Measurements from ENCODE around the gene ICAM5.
A peak's percentile ranks its signal among the peaks of the same experiment; 100 is the strongest.
"Not testable (repeated sequence)": the region's sequence is repeated elsewhere in the genome, so short reads cannot be mapped to it uniquely, and the experiment has no call there.

ICAM5 gene

GRCh38 chr19:10270180-10270615 lies 19.6 kb upstream of the ICAM5 start:
- DNase-seq: peak; percentile 84

- DNase-seq: peak; percentile 90
Observed at GRCh38 chr19:10270616-10271394, 18.9 kb upstream of the ICAM5 start, which contains the start of gene ICAM1. Gene ICAM1, plus strand, starts transcription at chr19:10271120. Its CDS starts 40 bp downstream, at chr19:10271160.

GRCh38 chr19:10271543-10272086 lies 18.1 kb upstream of the ICAM5 start:
- peak; percentile 46 for DNase-seq

- no peak for DNase-seq
Observed at GRCh38 chr19:10274589-10274988, 15.2 kb upstream of the ICAM5 start.

- DNase-seq: no peak
Observed at GRCh38 chr19:10277795-10278589, 11.8 kb upstream of the ICAM5 start.

- DNase-seq: no peak
Observed at GRCh38 chr19:10278935-10279334, 10.8 kb upstream of the ICAM5 start.

- no peak for DNase-seq
Observed at GRCh38 chr19:10279737-10280442, 9.9 kb upstream of the ICAM5 start.

- not testable (repeated sequence) for DNase-seq
Observed at GRCh38 chr19:10282043-10282442, 7.7 kb upstream of the ICAM5 start.

GRCh38 chr19:10283301-10284064 lies 6.3 kb upstream of the ICAM5 start:
- DNase-seq: no peak

- DNase-seq: no peak
Observed at GRCh38 chr19:10284065-10284959, 5.4 kb upstream of the ICAM5 start.

- DNase-seq: no peak
Observed at GRCh38 chr19:10284960-10285278, 4.8 kb upstream of the ICAM5 start.

GRCh38 chr19:10285393-10285792 lies 4.4 kb upstream of the ICAM5 start:
- no peak for DNase-seq

GRCh38 chr19:10286803-10287737 lies 2.7 kb upstream of the ICAM5 start, which contains the start of gene ICAM4:
Gene ICAM4, plus strand, starts transcription at chr19:10286955. Its CDS starts 58 bp downstream, at chr19:10287013.
- DNase-seq: peak; percentile 32

GRCh38 chr19:10288662-10289166 lies 1.0 kb upstream of the ICAM5 start:
- peak; percentile 59 for DNase-seq

- peak; percentile 75 for DNase-seq
Observed at GRCh38 chr19:10289167-10289835, 451 bp upstream of the ICAM5 start.

- DNase-seq: no peak
Observed at GRCh38 chr19:10290357-10290875, 664 bp downstream of the ICAM5 start.

GRCh38 chr19:10290876-10291553 lies 1.3 kb downstream of the ICAM5 start:
- DNase-seq: peak; percentile 57

- no peak for DNase-seq
Observed at GRCh38 chr19:10291554-10292205, 1.9 kb downstream of the ICAM5 start.

All from activated CD4-positive, alpha-beta T cell treated with anti-CD3 and anti-CD28 coated beads, Interleukin-2, amount 50 U/mL, for 16 hours (primary cell).